Transverse colon (tissue), 4 donors: Measurements from ENCODE around the gene PROM1. TPM values are rescaled to one million over a fixed set of nuclear protein-coding genes. Genes with fewer than 3 reads are reported as not detected.

Source experiments
- DNase-seq: peaks from one replicate; pipeline ENCODE4 v3.0.0-alpha.2; 2019
- H3K27ac ChIP-seq, 4 donors: fragments of 200-600 bp; sonication (generic); 2 replicates each; pipeline ENCODE4 v1.5.1; 2016 to 2018; ENCODE audit warnings: inconsistent platforms in 4 of 4
- H3K27me3 ChIP-seq: fragments of 200-600 bp; sonication (generic); 2 replicates; pipeline ENCODE4 v1.5.1; 2017; ENCODE audit warnings: inconsistent platforms
- H3K36me3 ChIP-seq, 4 donors: fragments of 200-600 bp; sonication (generic); 2 replicates each; pipeline ENCODE4 v1.5.1; 2017 to 2019; ENCODE audit warnings: inconsistent platforms in 4 of 4
- H3K4me1 ChIP-seq, 4 donors: fragments of 200-600 bp; sonication (generic); 2 replicates each; pipeline ENCODE4 v1.5.1; 2017 to 2020; ENCODE audit warnings: inconsistent platforms in 4 of 4
- H3K4me3 ChIP-seq, 4 donors: fragments of 200-600 bp; sonication (generic); 1 replicate in 1 of 4; 2 replicates in 3 of 4; pipeline versions ENCODE4 v1.5.1 to v1.6.1; 2017 to 2019; ENCODE audit warnings: inconsistent platforms in 4 of 4
- H3K9me3 ChIP-seq, 2 donors: fragments of 200-600 bp; sonication (generic); 2 replicates each; pipeline ENCODE4 v1.5.1; 2017 to 2019; ENCODE audit warnings: inconsistent platforms in 2 of 2
- CTCF ChIP-seq, 5 experiments: fragments of 200-600 bp in 3 of 5; fragments of 450-650 bp in 2 of 5; sonication (generic) in 3 of 5; IDR thresholded peaks; 1 replicate in 2 of 5; 2 replicates in 3 of 5; pipeline ENCODE4 v1.5.1; 2016 to 2017; ENCODE audit warnings: antibody characterized with exemption in 5 of 5, inconsistent platforms in 3 of 5, mild to moderate bottlenecking in 2 of 5, moderate library complexity in 1 of 5
- EP300 ChIP-seq: sonication (generic); formaldehyde crosslinking; IDR thresholded peaks from one replicate; pipeline ENCODE4 v1.6.1; 2017; ENCODE audit warnings: antibody characterized with exemption, low read depth
- POLR2A ChIP-seq: fragments of 450-650 bp; IDR thresholded peaks from one replicate; pipeline ENCODE4 v1.6.1; 2016; ENCODE audit warnings: antibody characterized with exemption, mild to moderate bottlenecking, moderate library complexity
- POLR2AphosphoS5 ChIP-seq, 3 donors: sonication (generic); formaldehyde crosslinking; IDR thresholded peaks; one replicate each; pipeline ENCODE4 v1.6.1; 2016; ENCODE audit warnings: antibody characterized with exemption in 3 of 3
- WGBS, 2 donors: methylation state at CpG; one replicate each; pipeline ENCODE4 v1.1.5; 2018; ENCODE audit warnings: low coverage in 1 of 2; 5-methylcytosine and 5-hydroxymethylcytosine counted together
- in situ Hi-C, 4 donors: fragments of 200-750 bp; cut with MboI; loops; one replicate each; pipeline versions ENCODE4 v1.15.0 to v1.15.1; 2017; ENCODE audit warnings: low sequenced_read_pairs in 3 of 4, low pct_ligation_motif_present in 1 of 4, low pct_unique_long_range_greater_than_20kb in 1 of 4
- intact Hi-C: fragments of 100-400 bp; cut with DNase I; formaldehyde crosslinking; loops from one replicate; pipeline ENCODE4 v1.15.1; 2023; ENCODE audit warnings: low total_unique reads
- total RNA-seq, 4 donors: library from RNA; depleted of rRNA; stranded (reverse); fragments of >200 nt; gene quantifications; one replicate each; pipeline ENCODE4 v1.1.0, GENCODE V29; 2016

PROM1 gene
- total RNA-seq, 4 donors from 2014 or later, result 35.2 to 236 (median 170) TPM

DNA sequence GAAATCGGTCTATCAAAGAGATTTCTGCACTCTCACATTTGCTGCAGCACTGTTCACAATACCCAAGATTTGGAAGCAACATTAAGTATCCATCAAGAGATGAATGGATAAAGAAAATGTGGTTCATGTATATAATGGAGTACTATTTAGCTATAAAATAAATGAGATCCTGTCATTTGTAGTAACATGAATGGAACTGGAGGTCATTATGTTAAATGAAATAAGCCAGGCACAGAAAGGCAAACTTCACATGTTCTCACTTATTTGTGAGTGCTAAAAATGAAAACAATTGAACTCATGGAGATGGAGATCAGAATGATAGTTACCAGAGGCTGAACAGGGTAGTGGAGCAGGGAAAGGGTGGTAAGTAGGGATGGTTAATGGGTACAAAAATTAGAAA, 17.0 kb upstream of the PROM1 start:
- H3K27ac ChIP-seq, result no peak overlapping the region
- no peaks in the 10 kb centered on the region for H3K27me3 ChIP-seq
- intact Hi-C loops (no loop called here), in situ Hi-C loops (no loop called here)
- no peaks in the 10 kb centered on the region for H3K4me1 ChIP-seq
- H3K9me3 ChIP-seq, result no peaks in the 10 kb centered on the region
- whole genome bisulfite sequencing, 2 donors, result 85 to 90% methylated on average over 1 of the region's 1 CpG
- no peak for DNase-seq
- TF ChIP-seq EP300 (no peak), POLR2A (no peak), POLR2AphosphoS5 (IDR thresholded peaks at IDR 0.05) (no peak), CTCF (IDR thresholded peaks at IDR 0.05) (no peak)
- H3K4me3 ChIP-seq, result no peak overlapping the region
- no peaks in the 10 kb centered on the region for H3K36me3 ChIP-seq

GRCh38 chr4:16092682-16093319, 9.0 kb upstream of the PROM1 start:
- WGBS, 2 donors, result 93 to 100% methylated on average over 1 to 4 of the region's 4 CpGs
- peaks cover 0 to 9% (median 0%) of the 10 kb centered on the region in 4 donors for H3K4me1 ChIP-seq
- in situ Hi-C loops, result no loop called here

DNA sequence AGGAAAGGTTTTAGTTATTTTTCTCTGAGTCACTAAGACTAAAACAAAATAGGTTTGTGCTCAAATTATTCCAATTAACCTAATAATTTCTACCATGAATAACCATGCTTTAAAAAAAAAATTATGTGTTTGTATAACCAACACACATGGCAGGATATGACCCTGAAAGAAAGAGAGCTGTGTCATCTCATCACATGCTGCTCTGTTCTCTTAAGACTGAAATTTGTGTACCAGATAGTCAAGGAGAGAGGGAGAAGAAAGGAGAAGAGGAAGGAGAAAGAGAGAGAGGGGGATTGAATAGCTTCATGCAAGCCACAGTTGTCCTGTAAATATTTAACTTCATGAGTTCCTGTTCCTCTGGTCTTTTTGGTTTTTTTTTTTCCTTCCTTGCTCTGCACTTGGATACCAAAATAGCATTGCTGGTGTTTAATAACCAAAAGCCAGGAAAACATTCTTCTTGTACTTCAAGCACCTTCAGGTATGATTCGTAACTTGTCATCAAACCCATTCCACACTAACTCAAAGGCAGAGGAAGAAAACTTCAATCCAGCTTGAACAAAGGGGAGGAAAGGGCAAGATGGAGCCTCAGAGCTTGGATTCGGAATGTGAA, 6.4 kb upstream of the PROM1 start:
- no peak for DNase-seq
- H3K36me3 ChIP-seq, result no peaks in the 10 kb centered on the region

More at GRCh38 chr4:16092682-16093319, 9.0 kb upstream of the PROM1 start:
- TF ChIP-seq POLR2A (no peak), CTCF (IDR thresholded peaks at IDR 0.05) (no peak), EP300 (no peak), POLR2AphosphoS5 (IDR thresholded peaks at IDR 0.05) (no peak)
- no peak overlapping the region for H3K27ac ChIP-seq
- intact Hi-C loops, result no loop called here
- no peak overlapping the region for H3K4me3 ChIP-seq
- H3K36me3 ChIP-seq, result no peaks in the 10 kb centered on the region
- DNase-seq, result no peak
- H3K9me3 ChIP-seq, result no peaks in the 10 kb centered on the region
- H3K27me3 ChIP-seq, result no peaks in the 10 kb centered on the region

DNA sequence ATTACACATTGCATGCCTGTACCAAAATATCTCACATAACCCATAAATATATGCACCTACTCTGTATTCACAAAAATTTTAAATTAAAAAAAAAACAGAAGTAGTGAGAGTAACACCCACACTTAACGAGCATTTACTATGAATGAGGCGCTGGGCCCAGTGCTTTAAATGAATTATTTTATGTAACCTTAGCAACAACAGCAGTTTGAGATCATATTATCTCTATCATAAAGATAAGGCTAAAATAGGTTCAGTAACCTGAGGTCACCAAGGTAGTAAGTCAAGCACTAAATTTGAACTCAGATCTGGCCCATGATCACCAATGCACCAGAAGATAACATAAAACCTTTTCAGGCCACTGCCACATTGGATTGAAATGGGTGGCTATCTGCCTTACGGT, 5.3 kb upstream of the PROM1 start:
- Histone ChIP-seq H3K36me3 (no peaks in the 10 kb centered on the region), H3K27me3 (peaks cover 16% of the 10 kb centered on the region), H3K27ac (no peak overlapping the region), H3K4me3 (no peak overlapping the region), H3K9me3 (peaks cover 0 to 3% of the 10 kb centered on the region in 2 donors), H3K4me1 (peaks cover 0 to 15% (median 0%) of the 10 kb centered on the region in 4 donors)
- no peak for TF ChIP-seq EP300
- TF ChIP-seq CTCF (IDR thresholded peaks at IDR 0.05), result no peak
- TF ChIP-seq POLR2A, result no peak
- TF ChIP-seq POLR2AphosphoS5 (IDR thresholded peaks at IDR 0.05), result no peak
- no peak for DNase-seq
- intact Hi-C loops (no loop called here), in situ Hi-C loops (no loop called here)
- 73 to 84% methylated on average over 3 of the region's 3 CpGs for WGBS, 2 donors

More for the DNA sequence above, 6.4 kb upstream of the PROM1 start:
- in situ Hi-C loops, result no loop called here
- Histone ChIP-seq H3K4me3 (no peak overlapping the region), H3K4me1 (peaks cover 0 to 15% (median 0%) of the 10 kb centered on the region in 4 donors), H3K27me3 (peaks cover 6% of the 10 kb centered on the region), H3K9me3 (peaks cover 0 to 3% of the 10 kb centered on the region in 2 donors), H3K27ac (no peak overlapping the region)
- intact Hi-C loops, result no loop called here
- WGBS, 2 donors, result 60 to 75% methylated on average over 1 to 2 of the region's 2 CpGs
- TF ChIP-seq EP300 (no peak), POLR2AphosphoS5 (IDR thresholded peaks at IDR 0.05) (no peak)
